ENCODE data around the gene MYO5C.

MYO5C gene

DNA sequence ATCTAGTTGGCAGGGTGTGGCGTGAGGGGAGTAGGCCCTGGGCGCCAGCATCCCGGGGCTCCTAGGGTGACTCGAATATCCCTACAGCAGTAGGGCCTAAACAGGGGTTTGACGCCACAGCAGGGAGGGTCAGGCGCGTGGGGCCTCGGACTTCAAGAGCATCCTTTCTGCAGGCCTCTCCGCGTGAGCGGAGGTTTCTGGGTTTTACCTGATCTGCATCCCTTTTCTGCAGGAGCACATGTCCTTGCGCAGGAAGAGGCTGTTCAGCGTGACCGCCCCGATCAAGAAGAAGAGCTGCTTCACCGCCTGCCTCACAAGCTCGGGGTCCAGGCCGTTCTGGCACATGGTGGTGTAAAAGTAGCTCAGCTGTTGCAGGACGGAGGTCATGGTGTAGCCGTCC lies 90.9 kb downstream of the MYO5C start:
- Histone ChIP-seq H3K4me3 (ENCODE audit: severe bottlenecking) (no peak overlapping the region), H3K27ac (ENCODE audit: poor library complexity, severe bottlenecking) (no peak overlapping the region), H3K4me1 (ENCODE audit: insufficient read depth, poor library complexity, severe bottlenecking) (no peaks in the 10 kb centered on the region), H3K27me3 (ENCODE audit: insufficient read depth, poor library complexity, severe bottlenecking) (no peaks in the 10 kb centered on the region), H3K36me3 (ENCODE audit: low read depth) (peaks cover 51% of the 10 kb centered on the region), H3K9me3 (ENCODE audit: severe bottlenecking) (no peaks in the 10 kb centered on the region)
- ATAC-seq (ENCODE audit: low read depth) (no peak), DNase-seq (ENCODE audit: low spot score) (no peak)
- TF ChIP-seq, protein P1, sequence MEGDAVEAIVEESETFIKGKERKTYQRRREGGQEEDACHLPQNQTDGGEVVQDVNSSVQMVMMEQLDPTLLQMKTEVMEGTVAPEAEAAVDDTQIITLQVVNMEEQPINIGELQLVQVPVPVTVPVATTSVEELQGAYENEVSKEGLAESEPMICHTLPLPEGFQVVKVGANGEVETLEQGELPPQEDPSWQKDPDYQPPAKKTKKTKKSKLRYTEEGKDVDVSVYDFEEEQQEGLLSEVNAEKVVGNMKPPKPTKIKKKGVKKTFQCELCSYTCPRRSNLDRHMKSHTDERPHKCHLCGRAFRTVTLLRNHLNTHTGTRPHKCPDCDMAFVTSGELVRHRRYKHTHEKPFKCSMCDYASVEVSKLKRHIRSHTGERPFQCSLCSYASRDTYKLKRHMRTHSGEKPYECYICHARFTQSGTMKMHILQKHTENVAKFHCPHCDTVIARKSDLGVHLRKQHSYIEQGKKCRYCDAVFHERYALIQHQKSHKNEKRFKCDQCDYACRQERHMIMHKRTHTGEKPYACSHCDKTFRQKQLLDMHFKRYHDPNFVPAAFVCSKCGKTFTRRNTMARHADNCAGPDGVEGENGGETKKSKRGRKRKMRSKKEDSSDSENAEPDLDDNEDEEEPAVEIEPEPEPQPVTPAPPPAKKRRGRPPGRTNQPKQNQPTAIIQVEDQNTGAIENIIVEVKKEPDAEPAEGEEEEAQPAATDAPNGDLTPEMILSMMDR (IDR thresholded peaks at IDR 0.05; ENCODE audit: poor library complexity, severe bottlenecking): no peak

DNA sequence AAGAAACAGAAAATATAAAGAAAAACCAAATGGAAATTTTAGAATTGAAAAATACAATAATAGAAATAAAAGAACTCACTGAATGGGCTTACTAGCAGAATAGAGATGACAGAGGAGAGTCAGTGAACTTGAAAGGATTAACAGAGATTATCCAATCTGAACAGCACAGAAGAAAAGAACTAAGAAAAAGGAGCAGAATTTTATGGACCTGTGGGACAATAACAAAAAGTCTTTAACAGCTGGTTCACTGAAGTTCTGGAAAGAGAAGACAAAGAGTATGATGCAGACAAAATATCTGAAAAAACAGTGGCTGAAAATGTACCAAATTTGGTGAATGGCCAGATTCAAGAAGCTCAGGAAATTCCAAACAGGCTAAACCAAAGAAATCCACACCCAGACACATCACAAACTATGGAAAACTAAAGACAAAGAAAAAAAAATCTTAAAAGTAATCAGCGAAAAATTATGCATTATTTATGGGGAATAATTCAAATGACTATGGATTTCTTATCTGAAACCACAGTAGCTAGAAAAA lies 94.7 kb downstream of the MYO5C start:
- H3K27me3 ChIP-seq (ENCODE audit: insufficient read depth, poor library complexity, severe bottlenecking): no peaks in the 10 kb centered on the region
- H3K36me3 ChIP-seq (ENCODE audit: low read depth): peaks cover 36% of the 10 kb centered on the region
- ATAC-seq (ENCODE audit: low read depth) (no peak), DNase-seq (ENCODE audit: low spot score) (no peak)
- H3K4me1 ChIP-seq (ENCODE audit: insufficient read depth, poor library complexity, severe bottlenecking): no peaks in the 10 kb centered on the region
- H3K9me3 ChIP-seq (ENCODE audit: severe bottlenecking): no peaks in the 10 kb centered on the region
- TF ChIP-seq, protein P1 (IDR thresholded peaks at IDR 0.05; ENCODE audit: poor library complexity, severe bottlenecking): no peak
- no peak overlapping the region for H3K4me3 ChIP-seq (ENCODE audit: severe bottlenecking)
- H3K27ac ChIP-seq (ENCODE audit: poor library complexity, severe bottlenecking): no peak overlapping the region

DNA sequence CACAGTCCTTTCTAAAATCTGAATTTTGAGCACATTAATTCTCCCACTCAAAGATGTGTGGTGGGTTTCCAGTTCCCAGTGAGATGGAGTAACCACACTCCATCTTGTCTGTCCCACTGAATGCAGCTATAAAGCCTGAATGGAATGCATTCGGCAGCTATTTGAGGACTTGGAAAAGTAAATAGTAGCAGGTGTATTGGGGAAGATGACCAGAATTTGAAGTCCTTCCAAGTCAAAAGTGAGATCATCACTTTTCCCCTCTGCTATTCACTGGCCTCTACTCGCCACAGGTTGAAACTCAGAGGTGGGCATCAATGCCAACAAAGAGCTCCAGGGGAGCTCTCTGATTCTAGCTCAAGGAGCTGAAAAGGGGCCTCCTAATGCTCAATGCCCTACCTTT lies 96.3 kb downstream of the MYO5C start:
- no peaks in the 10 kb centered on the region for H3K9me3 ChIP-seq (ENCODE audit: severe bottlenecking)
- DNase-seq (ENCODE audit: low spot score) (no peak), ATAC-seq (ENCODE audit: low read depth) (no peak)
- H3K27ac ChIP-seq (ENCODE audit: poor library complexity, severe bottlenecking): no peak overlapping the region
- TF ChIP-seq, protein P1 (IDR thresholded peaks at IDR 0.05; ENCODE audit: poor library complexity, severe bottlenecking): no peak
- no peaks in the 10 kb centered on the region for H3K4me1 ChIP-seq (ENCODE audit: insufficient read depth, poor library complexity, severe bottlenecking)
- H3K27me3 ChIP-seq (ENCODE audit: insufficient read depth, poor library complexity, severe bottlenecking): no peaks in the 10 kb centered on the region
- H3K4me3 ChIP-seq (ENCODE audit: severe bottlenecking): no peak overlapping the region
- peaks cover 36% of the 10 kb centered on the region for H3K36me3 ChIP-seq (ENCODE audit: low read depth)

DNA sequence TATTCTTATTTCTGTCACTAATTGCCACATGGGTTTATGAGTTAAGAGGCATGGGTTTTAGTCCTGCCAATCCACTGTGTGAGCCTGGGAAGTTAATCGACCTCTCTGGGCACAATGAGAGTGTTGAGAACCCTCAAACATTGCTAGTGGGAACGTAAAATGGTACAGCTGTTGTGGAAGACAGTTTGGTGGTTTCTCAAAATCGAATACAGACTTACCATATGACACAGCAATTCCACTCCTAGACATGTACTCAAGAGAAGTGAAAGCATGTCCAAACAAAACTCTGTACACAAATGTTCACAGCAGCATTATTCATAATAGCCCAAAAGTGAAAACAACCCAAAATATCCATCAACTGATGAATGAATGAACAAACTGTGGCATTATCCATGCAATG lies 98.7 kb downstream of the MYO5C start:
- no peaks in the 10 kb centered on the region for H3K27me3 ChIP-seq (ENCODE audit: insufficient read depth, poor library complexity, severe bottlenecking)
- H3K36me3 ChIP-seq (ENCODE audit: low read depth): peaks cover 50% of the 10 kb centered on the region
- H3K27ac ChIP-seq (ENCODE audit: poor library complexity, severe bottlenecking): no peak overlapping the region
- ATAC-seq (ENCODE audit: low read depth) (no peak), DNase-seq (ENCODE audit: low spot score) (no peak)
- no peak overlapping the region for H3K4me3 ChIP-seq (ENCODE audit: severe bottlenecking)
- no peaks in the 10 kb centered on the region for H3K9me3 ChIP-seq (ENCODE audit: severe bottlenecking)
- H3K4me1 ChIP-seq (ENCODE audit: insufficient read depth, poor library complexity, severe bottlenecking): no peaks in the 10 kb centered on the region
- TF ChIP-seq, protein P1 (IDR thresholded peaks at IDR 0.05; ENCODE audit: poor library complexity, severe bottlenecking): no peak

DNA sequence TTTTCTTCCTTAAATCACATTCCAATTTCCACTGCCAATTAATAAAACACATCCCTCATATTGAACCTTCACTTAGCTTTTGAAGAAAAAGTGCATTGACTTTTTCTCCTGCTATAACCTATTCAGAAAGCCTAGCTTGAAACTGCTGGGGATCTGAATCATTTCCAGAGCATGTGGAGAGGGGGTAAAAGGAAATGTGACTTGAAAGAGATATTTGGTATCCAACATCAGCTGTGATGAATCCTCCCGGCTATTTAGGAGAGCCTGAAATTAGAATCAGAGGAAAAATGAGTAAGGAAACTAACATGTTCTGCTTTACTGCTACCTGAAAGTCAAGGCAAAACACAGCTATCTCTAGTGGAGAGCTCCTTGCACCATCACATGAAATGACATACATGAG lies 101.8 kb downstream of the MYO5C start:
- no peak overlapping the region for H3K27ac ChIP-seq (ENCODE audit: poor library complexity, severe bottlenecking)
- H3K27me3 ChIP-seq (ENCODE audit: insufficient read depth, poor library complexity, severe bottlenecking): no peaks in the 10 kb centered on the region
- TF ChIP-seq, protein P1 (IDR thresholded peaks at IDR 0.05; ENCODE audit: poor library complexity, severe bottlenecking): no peak
- no peaks in the 10 kb centered on the region for H3K9me3 ChIP-seq (ENCODE audit: severe bottlenecking)
- no peak for ATAC-seq (ENCODE audit: low read depth)
- DNase-seq (ENCODE audit: low spot score): no peak
- no peak overlapping the region for H3K4me3 ChIP-seq (ENCODE audit: severe bottlenecking)
- H3K4me1 ChIP-seq (ENCODE audit: insufficient read depth, poor library complexity, severe bottlenecking): no peaks in the 10 kb centered on the region
- peaks cover 41% of the 10 kb centered on the region for H3K36me3 ChIP-seq (ENCODE audit: low read depth)

All from RWPE2 (cell line).